ENCODE results near the gene SPDEF. TPM values are rescaled to one million over a fixed set of nuclear protein-coding genes. Genes with fewer than 3 reads are reported as not detected.

SPDEF gene
- total and polyA plus RNA-seq, 2 experiments from 2014 or later, result 0.69 TPM; not detected in 1

DNA sequence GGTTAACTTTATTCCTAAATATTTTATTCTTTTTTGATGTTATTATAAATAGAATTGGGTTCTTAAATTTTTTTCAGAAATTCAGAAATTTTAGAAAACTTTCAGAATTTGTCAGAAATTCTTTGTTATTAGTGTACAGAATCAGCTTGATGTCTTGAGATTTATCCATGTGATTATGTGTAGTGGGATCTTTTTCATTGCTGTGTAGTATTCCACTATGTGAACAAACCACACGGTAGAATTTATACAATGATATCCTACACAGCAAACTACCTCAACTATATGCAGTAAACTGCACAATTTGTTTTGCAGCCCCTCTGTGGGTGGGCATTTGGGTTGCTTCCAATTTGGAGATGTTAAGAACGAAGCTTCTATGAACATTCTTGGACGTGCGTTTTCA lies 46.3 kb downstream of the SPDEF start:
- no peaks in the 10 kb centered on the region for H3K36me3 Mint-ChIP-seq (ENCODE audit: low read depth)
- no peak for ATAC-seq
- H3K4me2 ChIP-seq, result no peak overlapping the region
- no peak overlapping the region for H3K4me3 Mint-ChIP-seq
- no peaks in the 10 kb centered on the region; the same call in none of the 2 replicates for H3K4me1 ChIP-seq (ENCODE audit: insufficient read depth)
- no peaks in the 10 kb centered on the region for H3F3A ChIP-seq (replicated peaks; ENCODE audit: low read depth)
- H3K4me1 Mint-ChIP-seq, result peaks cover 24% of the 10 kb centered on the region
- no peaks in the 10 kb centered on the region; the same call in 1 of the 2 replicates for H4K20me1 ChIP-seq (replicated peaks; ENCODE audit: insufficient read depth)
- TF ChIP-seq, protein P1, sequence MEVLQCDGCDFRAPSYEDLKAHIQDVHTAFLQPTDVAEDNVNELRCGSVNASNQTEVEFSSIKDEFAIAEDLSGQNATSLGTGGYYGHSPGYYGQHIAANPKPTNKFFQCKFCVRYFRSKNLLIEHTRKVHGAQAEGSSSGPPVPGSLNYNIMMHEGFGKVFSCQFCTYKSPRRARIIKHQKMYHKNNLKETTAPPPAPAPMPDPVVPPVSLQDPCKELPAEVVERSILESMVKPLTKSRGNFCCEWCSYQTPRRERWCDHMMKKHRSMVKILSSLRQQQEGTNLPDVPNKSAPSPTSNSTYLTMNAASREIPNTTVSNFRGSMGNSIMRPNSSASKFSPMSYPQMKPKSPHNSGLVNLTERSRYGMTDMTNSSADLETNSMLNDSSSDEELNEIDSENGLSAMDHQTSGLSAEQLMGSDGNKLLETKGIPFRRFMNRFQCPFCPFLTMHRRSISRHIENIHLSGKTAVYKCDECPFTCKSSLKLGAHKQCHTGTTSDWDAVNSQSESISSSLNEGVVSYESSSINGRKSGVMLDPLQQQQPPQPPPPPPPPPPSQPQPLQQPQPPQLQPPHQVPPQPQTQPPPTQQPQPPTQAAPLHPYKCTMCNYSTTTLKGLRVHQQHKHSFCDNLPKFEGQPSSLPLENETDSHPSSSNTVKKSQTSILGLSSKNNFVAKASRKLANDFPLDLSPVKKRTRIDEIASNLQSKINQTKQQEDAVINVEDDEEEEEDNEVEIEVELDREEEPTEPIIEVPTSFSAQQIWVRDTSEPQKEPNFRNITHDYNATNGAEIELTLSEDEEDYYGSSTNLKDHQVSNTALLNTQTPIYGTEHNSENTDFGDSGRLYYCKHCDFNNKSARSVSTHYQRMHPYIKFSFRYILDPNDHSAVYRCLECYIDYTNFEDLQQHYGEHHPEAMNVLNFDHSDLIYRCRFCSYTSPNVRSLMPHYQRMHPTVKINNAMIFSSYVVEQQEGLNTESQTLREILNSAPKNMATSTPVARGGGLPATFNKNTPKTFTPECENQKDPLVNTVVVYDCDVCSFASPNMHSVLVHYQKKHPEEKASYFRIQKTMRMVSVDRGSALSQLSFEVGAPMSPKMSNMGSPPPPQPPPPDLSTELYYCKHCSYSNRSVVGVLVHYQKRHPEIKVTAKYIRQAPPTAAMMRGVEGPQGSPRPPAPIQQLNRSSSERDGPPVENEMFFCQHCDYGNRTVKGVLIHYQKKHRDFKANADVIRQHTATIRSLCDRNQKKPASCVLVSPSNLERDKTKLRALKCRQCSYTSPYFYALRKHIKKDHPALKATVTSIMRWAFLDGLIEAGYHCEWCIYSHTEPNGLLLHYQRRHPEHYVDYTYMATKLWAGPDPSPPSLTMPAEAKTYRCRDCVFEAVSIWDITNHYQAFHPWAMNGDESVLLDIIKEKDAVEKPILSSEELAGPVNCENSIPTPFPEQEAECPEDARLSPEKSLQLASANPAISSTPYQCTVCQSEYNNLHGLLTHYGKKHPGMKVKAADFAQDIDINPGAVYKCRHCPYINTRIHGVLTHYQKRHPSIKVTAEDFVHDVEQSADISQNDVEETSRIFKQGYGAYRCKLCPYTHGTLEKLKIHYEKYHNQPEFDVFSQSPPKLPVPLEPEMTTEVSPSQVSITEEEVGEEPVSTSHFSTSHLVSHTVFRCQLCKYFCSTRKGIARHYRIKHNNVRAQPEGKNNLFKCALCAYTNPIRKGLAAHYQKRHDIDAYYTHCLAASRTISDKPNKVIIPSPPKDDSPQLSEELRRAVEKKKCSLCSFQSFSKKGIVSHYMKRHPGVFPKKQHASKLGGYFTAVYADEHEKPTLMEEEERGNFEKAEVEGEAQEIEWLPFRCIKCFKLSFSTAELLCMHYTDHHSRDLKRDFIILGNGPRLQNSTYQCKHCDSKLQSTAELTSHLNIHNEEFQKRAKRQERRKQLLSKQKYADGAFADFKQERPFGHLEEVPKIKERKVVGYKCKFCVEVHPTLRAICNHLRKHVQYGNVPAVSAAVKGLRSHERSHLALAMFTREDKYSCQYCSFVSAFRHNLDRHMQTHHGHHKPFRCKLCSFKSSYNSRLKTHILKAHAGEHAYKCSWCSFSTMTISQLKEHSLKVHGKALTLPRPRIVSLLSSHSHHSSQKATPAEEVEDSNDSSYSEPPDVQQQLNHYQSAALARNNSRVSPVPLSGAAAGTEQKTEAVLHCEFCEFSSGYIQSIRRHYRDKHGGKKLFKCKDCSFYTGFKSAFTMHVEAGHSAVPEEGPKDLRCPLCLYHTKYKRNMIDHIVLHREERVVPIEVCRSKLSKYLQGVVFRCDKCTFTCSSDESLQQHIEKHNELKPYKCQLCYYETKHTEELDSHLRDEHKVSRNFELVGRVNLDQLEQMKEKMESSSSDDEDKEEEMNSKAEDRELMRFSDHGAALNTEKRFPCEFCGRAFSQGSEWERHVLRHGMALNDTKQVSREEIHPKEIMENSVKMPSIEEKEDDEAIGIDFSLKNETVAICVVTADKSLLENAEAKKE (CRISPR knock-in tag; IDR thresholded peaks at IDR 0.05), result no peak
- TF ChIP-seq ZNF331 (CRISPR knock-in tag; IDR thresholded peaks at IDR 0.05; ENCODE audit: low read depth), result no peak
- TF ChIP-seq JUNB (IDR thresholded peaks at IDR 0.05; ENCODE audit: unreplicated experiment), result no peak
- no peak overlapping the region for H3K4me3 ChIP-seq
- no peaks in the 10 kb centered on the region for H3K9me2 ChIP-seq (ENCODE audit: insufficient read depth)
- no peak overlapping the region for H2AFZ ChIP-seq
- no peaks in the 10 kb centered on the region for H3K36me3 ChIP-seq (ENCODE audit: insufficient read depth)
- no peaks in the 10 kb centered on the region for H3K27me3 ChIP-seq (ENCODE audit: insufficient read depth)
- DNase-seq (ENCODE audit: low spot score), result no peak
- no peak overlapping the region for H3K27ac Mint-ChIP-seq
- H3K79me2 ChIP-seq (replicated peaks; ENCODE audit: insufficient read depth), result no peaks in the 10 kb centered on the region
- H3K9me3 Mint-ChIP-seq, result peaks cover 8% of the 10 kb centered on the region; the same call in 2 of the 3 replicates
- peaks cover 9% of the 10 kb centered on the region for H3K27me3 Mint-ChIP-seq (ENCODE audit: insufficient read depth, low read depth, poor library complexity)
- H3K27ac ChIP-seq (ENCODE audit: low read depth), result no peak overlapping the region

DNA sequence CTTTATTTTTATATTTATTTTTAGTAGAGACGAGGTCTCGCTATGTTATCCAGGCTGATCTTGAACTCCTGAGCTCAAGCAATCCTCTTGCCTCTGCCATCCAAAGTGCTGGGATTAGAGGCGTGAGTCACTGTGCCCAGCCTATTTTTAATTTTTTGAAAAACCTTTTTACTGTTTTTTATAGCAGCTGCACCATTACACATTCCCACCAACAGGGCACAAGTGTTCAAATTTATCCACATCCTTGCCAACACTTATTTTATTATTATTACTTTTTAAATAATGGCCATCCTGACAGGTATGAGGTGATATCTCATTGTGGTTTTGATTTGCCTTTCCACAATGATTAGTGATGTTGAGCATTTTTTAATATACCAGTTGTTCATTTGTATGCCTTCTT lies 47.7 kb downstream of the SPDEF start:
- no peak overlapping the region for H3K27ac ChIP-seq (ENCODE audit: low read depth)
- Mint-ChIP-seq H3K27ac (no peak overlapping the region), H3K9me3 (peaks cover 8% of the 10 kb centered on the region; the same call in 2 of the 3 replicates), H3K4me3 (no peak overlapping the region), H3K4me1 (peaks cover 17% of the 10 kb centered on the region), H3K36me3 (ENCODE audit: low read depth) (no peaks in the 10 kb centered on the region), H3K27me3 (ENCODE audit: insufficient read depth, low read depth, poor library complexity) (peaks cover 4% of the 10 kb centered on the region)
- no peaks in the 10 kb centered on the region for H3K36me3 ChIP-seq (ENCODE audit: insufficient read depth)
- H3K27me3 ChIP-seq (ENCODE audit: insufficient read depth), result no peaks in the 10 kb centered on the region
- no peak for ATAC-seq
- no peaks in the 10 kb centered on the region for H3K79me2 ChIP-seq (replicated peaks; ENCODE audit: insufficient read depth)
- no peaks in the 10 kb centered on the region; the same call in none of the 2 replicates for H3K4me1 ChIP-seq (ENCODE audit: insufficient read depth)
- no peak overlapping the region for H2AFZ ChIP-seq
- H3K4me3 ChIP-seq, result no peak overlapping the region
- H3K4me2 ChIP-seq, result no peak overlapping the region
- H3F3A ChIP-seq (replicated peaks; ENCODE audit: low read depth), result no peaks in the 10 kb centered on the region
- H3K9me2 ChIP-seq (ENCODE audit: insufficient read depth), result no peaks in the 10 kb centered on the region
- H4K20me1 ChIP-seq (replicated peaks; ENCODE audit: insufficient read depth), result no peaks in the 10 kb centered on the region; the same call in none of the 2 replicates
- no peak for DNase-seq (ENCODE audit: low spot score)
- no peak for TF ChIP-seq NANOG (IDR thresholded peaks at IDR 0.05; ENCODE audit: borderline replicate concordance)
- TF ChIP-seq, protein P2, sequence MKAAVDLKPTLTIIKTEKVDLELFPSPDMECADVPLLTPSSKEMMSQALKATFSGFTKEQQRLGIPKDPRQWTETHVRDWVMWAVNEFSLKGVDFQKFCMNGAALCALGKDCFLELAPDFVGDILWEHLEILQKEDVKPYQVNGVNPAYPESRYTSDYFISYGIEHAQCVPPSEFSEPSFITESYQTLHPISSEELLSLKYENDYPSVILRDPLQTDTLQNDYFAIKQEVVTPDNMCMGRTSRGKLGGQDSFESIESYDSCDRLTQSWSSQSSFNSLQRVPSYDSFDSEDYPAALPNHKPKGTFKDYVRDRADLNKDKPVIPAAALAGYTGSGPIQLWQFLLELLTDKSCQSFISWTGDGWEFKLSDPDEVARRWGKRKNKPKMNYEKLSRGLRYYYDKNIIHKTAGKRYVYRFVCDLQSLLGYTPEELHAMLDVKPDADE (IDR thresholded peaks at IDR 0.05), result no peak
- TF ChIP-seq, protein P3, sequence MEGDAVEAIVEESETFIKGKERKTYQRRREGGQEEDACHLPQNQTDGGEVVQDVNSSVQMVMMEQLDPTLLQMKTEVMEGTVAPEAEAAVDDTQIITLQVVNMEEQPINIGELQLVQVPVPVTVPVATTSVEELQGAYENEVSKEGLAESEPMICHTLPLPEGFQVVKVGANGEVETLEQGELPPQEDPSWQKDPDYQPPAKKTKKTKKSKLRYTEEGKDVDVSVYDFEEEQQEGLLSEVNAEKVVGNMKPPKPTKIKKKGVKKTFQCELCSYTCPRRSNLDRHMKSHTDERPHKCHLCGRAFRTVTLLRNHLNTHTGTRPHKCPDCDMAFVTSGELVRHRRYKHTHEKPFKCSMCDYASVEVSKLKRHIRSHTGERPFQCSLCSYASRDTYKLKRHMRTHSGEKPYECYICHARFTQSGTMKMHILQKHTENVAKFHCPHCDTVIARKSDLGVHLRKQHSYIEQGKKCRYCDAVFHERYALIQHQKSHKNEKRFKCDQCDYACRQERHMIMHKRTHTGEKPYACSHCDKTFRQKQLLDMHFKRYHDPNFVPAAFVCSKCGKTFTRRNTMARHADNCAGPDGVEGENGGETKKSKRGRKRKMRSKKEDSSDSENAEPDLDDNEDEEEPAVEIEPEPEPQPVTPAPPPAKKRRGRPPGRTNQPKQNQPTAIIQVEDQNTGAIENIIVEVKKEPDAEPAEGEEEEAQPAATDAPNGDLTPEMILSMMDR (conservative IDR thresholded peaks at IDR 0.05; ENCODE audit: low read depth in 2 of 2), result no peak; a peak in 1 of 4 replicates
- no peak for TF ChIP-seq STAT1 (IDR thresholded peaks at IDR 0.05; ENCODE audit: unreplicated experiment)
- no peak for TF ChIP-seq ZNF114 (CRISPR knock-in tag; IDR thresholded peaks at IDR 0.05)
- TF ChIP-seq, protein P4, sequence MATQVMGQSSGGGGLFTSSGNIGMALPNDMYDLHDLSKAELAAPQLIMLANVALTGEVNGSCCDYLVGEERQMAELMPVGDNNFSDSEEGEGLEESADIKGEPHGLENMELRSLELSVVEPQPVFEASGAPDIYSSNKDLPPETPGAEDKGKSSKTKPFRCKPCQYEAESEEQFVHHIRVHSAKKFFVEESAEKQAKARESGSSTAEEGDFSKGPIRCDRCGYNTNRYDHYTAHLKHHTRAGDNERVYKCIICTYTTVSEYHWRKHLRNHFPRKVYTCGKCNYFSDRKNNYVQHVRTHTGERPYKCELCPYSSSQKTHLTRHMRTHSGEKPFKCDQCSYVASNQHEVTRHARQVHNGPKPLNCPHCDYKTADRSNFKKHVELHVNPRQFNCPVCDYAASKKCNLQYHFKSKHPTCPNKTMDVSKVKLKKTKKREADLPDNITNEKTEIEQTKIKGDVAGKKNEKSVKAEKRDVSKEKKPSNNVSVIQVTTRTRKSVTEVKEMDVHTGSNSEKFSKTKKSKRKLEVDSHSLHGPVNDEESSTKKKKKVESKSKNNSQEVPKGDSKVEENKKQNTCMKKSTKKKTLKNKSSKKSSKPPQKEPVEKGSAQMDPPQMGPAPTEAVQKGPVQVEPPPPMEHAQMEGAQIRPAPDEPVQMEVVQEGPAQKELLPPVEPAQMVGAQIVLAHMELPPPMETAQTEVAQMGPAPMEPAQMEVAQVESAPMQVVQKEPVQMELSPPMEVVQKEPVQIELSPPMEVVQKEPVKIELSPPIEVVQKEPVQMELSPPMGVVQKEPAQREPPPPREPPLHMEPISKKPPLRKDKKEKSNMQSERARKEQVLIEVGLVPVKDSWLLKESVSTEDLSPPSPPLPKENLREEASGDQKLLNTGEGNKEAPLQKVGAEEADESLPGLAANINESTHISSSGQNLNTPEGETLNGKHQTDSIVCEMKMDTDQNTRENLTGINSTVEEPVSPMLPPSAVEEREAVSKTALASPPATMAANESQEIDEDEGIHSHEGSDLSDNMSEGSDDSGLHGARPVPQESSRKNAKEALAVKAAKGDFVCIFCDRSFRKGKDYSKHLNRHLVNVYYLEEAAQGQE (IDR thresholded peaks at IDR 0.05; ENCODE audit: unreplicated experiment), result no peak
- TF ChIP-seq EZH2phosphoT487 (IDR thresholded peaks at IDR 0.05; ENCODE audit: unreplicated experiment), result no peak
